HG03095 (cell line): ENCODE measurements around the gene G2E3.
"Not testable (repeated sequence)": the region's sequence is repeated elsewhere in the genome, so short reads cannot be mapped to it uniquely, and the experiment has no call there.

Experiments
- ATAC-seq: cut with Tn5 transposase; IDR thresholded peaks from one replicate; pipeline ENCODE4 v1.9.1; 2021; ENCODE audit warnings: moderate library complexity; ENCODE audit not compliant: unreplicated experiment

The G2E3 gene

GRCh38 chr14:30600922-30601918, 42.3 kb downstream of the G2E3 start:
- no peak for ATAC-seq

GRCh38 chr14:30603402-30603801, 44.4 kb downstream of the G2E3 start:
- no peak for ATAC-seq

- not testable (repeated sequence) for ATAC-seq
These were observed 45.7 kb downstream of the G2E3 start for GRCh38 chr14:30604696-30605095.

GRCh38 chr14:30607156-30607780, 48.3 kb downstream of the G2E3 start:
- no peak for ATAC-seq

GRCh38 chr14:30608533-30609006, 49.6 kb downstream of the G2E3 start:
- ATAC-seq: no peak

GRCh38 chr14:30610787-30611343, 51.9 kb downstream of the G2E3 start:
- ATAC-seq: no peak

GRCh38 chr14:30614155-30614554, 55.2 kb downstream of the G2E3 start:
- ATAC-seq: no peak

- ATAC-seq: peak; percentile 42
These were observed 61.2 kb downstream of the G2E3 start for GRCh38 chr14:30620178-30620577.

- peak; percentile 7 for ATAC-seq
These were observed 62.5 kb downstream of the G2E3 start for GRCh38 chr14:30621354-30621939.

- peak; percentile 86 for ATAC-seq
These were observed 63.2 kb downstream of the G2E3 start, which contains the start of gene SCFD1 for GRCh38 chr14:30621940-30622830. TSS of gene SCFD1 (plus strand) at chr14:30622319. CDS start at chr14:30622339, 20 bp downstream.

GRCh38 chr14:30623412-30624131, 64.6 kb downstream of the G2E3 start:
- no peak for ATAC-seq

GRCh38 chr14:30624132-30624423, 65.1 kb downstream of the G2E3 start:
- no peak for ATAC-seq

GRCh38 chr14:30625533-30625932, 66.6 kb downstream of the G2E3 start:
- no peak for ATAC-seq

- not testable (repeated sequence) for ATAC-seq
These were observed 70.5 kb downstream of the G2E3 start for GRCh38 chr14:30629432-30629831.

- ATAC-seq: no peak
These were observed 71.3 kb downstream of the G2E3 start for GRCh38 chr14:30630248-30630647.

- no peak for ATAC-seq
These were observed 73.8 kb downstream of the G2E3 start for GRCh38 chr14:30632730-30633129.

- ATAC-seq: no peak
These were observed 80.0 kb downstream of the G2E3 start for GRCh38 chr14:30638926-30639325.

GRCh38 chr14:30641207-30641606, 82.2 kb downstream of the G2E3 start:
- no peak for ATAC-seq

- ATAC-seq: not testable (repeated sequence)
These were observed 85.5 kb downstream of the G2E3 start for GRCh38 chr14:30644462-30644861.

- no peak for ATAC-seq
These were observed 86.6 kb downstream of the G2E3 start for GRCh38 chr14:30645600-30645999.
